A549 treated with Hydrocortisone at 1 μM for 4 hours (cell line): Measurements from ENCODE around the gene DDX56. TPM values are rescaled to one million over a fixed set of nuclear protein-coding genes. Genes with fewer than 3 reads are reported as not detected.

Source experiments
- total RNA-seq: library from RNA; stranded (reverse); fragments of 200-300 nt; extraction: Qiagen RNA extraction; gene quantifications from 5 replicates; pipeline ENCODE4 v1.2.3, GENCODE V29; 2022

DDX56 gene
- total RNA-seq, result 110 to 138 TPM (median 117 TPM) in 5 replicates

GRCh38 chr7:44573464-44574286 lies at the start of gene DDX56:
Gene DDX56 (minus strand): TSS chr7:44573908. CDS start chr7:44573895, 13 bp downstream.

GRCh38 chr7:44606341-44607140 lies 32.8 kb upstream of the DDX56 start, which contains the start of gene OGDH:
Gene OGDH (plus strand): TSS chr7:44606627. CDS start chr7:44624344, 17,717 bp downstream.

GRCh38 chr7:44581879-44582603 lies 8.3 kb upstream of the DDX56 start, which contains the start of gene TMED4:
Gene TMED4 (minus strand): TSS chr7:44582231. CDS start chr7:44582206, 25 bp downstream.

GRCh38 chr7:44541028-44541869 lies 32.5 kb downstream of the DDX56 start, which contains the start of gene NPC1L1:
Gene NPC1L1 (minus strand): TSS chr7:44541330. CDS start chr7:44541259, 71 bp downstream.

Other genes starting within 250 kb of the DDX56 start
- gene CAMK2B, start 248.3 kb downstream of the DDX56 start, total RNA-seq, result 0.12 to 0.32 TPM (median 0.28 TPM) in 5 replicates
- 50.2 to 67.4 TPM (median 58.9 TPM) in 5 replicates for gene NUDCD3, start 83.2 kb downstream of the DDX56 start, total RNA-seq
- 0.05 to 0.11 TPM (median 0.08 TPM) in 5 replicates for gene NPC1L1, start 32.6 kb downstream of the DDX56 start, total RNA-seq
- gene TMED4, start 8.3 kb upstream of the DDX56 start, total RNA-seq, result 46.5 to 53.4 TPM (median 51.8 TPM) in 5 replicates
- gene OGDH, start 32.7 kb upstream of the DDX56 start, total RNA-seq, result 26.4 to 36.1 TPM (median 29.9 TPM) in 5 replicates
- 25.6 to 31.6 TPM (median 29.0 TPM) in 5 replicates for gene ZMIZ2, start 174.9 kb upstream of the DDX56 start, total RNA-seq
- gene PPIA, start 222.8 kb upstream of the DDX56 start, total RNA-seq, result 5,081 to 5,969 TPM (median 5,222 TPM) in 5 replicates